GM19452 (cell line): ENCODE data around the gene KLF7.

Experiments used
- ATAC-seq: cut with Tn5 transposase; IDR thresholded peaks from one replicate; pipeline ENCODE4 v1.9.1; 2021; ENCODE audit not compliant: unreplicated experiment

KLF7 gene

DNA sequence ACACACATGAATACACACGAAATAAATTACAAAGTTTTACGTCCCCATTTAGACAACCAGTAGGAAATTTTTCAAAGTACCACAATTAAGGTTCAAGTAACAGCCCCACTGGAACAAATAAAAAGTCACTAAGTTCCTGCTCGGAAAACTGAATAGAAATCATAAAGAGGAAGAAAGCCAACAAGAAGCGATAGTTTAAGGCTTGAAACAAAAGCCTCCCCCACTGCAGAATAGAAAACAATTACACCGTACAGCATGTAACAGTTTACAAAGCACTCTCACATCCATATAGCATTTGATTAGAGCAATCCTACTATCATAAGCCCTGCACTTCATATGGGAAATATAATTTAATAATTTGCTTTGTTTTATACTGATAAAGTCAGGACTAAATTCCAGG, 15.5 kb downstream of the KLF7 start:
- ATAC-seq = no peak

DNA sequence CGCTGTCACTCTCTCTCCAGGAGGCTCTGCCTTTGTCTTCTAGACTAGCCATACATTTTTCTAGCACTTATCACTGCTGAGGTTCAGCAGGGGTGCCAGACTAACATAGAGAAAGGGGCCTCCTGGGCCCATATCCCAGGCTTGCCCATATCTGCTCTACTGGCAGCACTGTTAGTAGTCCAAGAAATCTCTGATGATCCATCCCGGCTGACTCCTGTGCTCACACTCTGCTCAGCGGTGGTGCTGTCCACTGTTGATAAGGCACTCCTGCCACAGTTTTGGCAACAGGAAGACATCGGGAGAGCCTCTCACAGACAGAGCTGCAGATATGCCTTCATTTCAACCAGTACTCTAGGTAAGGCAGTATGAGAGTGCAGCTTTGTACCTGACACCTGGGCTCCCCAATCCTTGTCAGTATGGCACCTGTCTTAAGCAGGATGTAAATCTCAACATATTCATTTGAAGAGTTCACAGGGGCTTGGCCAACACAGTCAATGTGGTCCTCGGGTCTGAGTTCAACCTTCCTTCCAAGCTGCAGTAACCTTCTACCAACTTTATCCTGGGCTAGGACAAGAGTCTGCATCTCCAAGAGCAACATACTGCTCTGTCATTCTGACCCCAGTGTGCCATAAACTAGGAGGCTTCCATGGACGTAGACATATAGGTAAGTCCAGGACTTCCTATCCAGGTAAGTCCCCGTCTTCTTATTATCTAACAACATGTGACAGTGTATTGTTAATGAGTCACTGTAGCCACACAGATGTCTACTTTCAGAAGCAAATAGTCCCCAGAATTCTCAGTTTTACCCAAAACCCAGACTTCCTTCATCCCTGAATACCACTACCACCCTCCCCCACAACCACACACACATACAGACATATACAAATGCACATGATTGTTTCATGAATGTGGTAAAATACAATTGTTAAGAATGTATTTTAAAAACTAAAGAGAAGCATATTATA, 16.2 kb downstream of the KLF7 start:
- peak; percentile 83 for ATAC-seq

DNA sequence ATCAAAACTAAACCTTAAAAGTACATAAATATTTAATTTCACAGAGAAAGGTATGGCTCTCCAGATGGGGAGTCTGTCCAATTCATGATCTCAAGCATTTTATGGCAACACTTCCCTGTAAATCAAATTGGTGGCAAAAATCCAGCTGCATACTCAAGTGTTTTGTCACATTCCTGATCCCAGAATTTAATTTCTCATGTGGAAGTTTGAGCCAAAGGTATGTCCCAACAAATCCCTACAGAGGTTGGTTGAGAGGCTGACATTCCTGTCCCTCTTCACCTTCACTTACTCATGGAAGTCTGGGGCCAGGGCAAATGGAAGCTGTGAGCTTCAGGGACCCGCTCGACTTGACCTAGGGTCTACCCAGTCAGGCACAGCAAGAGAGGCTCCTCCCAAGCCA, 17.7 kb downstream of the KLF7 start:
- ATAC-seq = no peak

DNA sequence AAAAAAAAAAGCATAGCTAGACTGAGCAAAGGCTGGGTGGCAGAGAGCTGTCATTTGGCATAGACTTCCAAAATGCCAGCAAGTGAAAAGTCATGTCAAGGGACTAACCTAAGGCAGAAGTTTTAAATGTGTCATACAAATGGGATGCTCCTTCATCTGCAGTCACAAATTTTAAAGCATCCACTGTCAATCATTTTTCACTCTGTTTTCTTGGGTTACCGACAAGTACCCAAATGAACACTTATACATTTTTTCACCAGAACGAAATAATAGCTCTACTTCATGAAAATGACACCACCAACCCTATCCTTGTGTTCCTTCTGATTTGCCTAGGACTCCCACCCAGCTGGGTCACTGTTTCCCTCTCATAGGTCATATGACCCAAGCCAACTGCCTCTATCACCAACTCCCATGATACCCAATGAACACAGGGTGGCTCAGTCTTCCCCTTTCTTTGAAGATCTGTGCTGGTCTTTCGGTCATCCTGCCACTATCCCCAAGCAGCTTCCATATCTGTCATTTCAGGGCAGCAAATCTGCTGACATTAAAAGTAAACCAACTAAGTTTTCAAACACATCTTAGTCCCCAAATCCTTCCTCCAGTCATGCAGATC, 21.5 kb downstream of the KLF7 start:
- no peak for ATAC-seq

DNA sequence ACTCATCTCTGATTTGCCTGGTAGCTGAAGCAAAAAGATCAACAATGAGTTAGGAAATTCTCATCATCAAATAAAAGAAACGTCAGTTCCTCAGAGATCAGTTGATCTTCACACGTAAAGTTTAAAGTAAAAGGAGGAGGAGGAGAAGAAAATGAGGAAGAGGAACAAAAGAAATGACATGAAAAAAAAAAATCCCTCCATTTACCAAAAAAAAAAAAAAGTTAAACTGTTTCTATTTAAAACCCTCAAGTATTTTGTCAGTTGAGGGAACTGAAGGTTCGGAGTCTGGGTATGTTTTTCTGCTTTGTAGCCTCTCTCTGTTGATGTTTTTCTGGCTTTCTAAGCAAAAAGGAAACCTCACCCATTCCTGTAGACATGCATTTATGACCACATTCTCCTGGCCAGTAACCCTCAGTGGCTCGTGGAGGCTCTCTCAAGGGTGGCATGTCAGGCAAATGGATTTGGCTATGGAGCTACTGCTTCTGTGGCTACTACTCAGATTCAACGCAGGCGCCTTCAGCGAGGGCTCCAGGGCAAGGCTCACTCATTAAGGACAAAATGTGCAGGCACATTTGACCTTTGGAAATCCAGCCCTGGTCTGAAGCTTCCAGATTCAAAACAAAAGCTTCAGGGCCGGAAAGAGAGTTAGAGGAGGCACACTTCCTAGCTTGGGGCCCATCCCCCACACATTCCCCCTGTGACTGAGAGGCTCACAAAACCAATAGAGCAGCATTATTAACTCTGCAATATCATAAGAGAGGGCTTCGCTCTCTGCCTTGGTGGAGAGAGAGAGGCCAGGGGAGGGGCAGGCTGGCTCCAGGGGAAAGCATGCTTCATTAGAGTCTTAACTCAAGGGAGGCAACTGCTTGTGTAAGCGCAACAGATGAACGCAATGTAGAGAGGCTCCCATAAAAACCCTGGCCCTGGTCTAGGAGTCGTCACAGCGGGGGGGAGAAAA, 22.3 kb downstream of the KLF7 start:
- no peak for ATAC-seq

DNA sequence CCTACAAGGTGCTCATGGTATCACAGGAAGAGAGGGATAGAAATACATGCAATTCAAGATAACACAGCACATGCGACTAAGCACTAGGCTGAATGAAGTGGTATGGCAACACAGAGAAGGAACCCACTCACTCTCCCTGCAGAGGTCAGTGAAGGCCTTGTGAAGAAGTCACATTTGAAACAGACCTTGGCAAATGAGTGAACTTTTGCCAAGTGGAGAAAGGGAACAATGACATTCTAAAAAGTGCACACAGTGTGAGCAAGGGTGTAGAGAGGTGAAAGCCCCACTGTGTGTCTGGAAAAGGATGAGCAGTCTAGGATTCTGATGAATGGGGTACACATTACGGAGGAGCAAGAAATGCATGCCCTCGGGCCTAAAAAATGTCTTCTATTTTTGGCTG, 23.3 kb downstream of the KLF7 start:
- ATAC-seq = no peak

DNA sequence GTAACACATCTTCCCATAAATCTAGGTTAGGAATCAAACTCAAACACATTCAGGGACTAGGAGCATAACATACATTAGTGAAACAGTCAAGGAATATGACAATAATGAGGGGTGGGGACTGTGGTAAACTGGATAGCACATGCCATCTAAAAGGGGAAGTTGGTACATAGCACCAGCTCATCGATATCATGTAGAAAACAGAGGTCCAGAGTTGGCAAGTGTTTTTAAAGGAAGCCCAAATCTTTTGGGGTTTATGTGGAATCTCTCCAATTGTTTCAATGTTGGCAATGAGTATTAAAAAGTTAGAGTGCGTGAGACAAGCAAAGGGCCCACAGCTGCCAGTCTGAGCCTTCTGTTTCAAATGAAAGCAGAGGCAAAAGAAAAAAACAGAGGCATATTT, 24.4 kb downstream of the KLF7 start:
- no peak for ATAC-seq

DNA sequence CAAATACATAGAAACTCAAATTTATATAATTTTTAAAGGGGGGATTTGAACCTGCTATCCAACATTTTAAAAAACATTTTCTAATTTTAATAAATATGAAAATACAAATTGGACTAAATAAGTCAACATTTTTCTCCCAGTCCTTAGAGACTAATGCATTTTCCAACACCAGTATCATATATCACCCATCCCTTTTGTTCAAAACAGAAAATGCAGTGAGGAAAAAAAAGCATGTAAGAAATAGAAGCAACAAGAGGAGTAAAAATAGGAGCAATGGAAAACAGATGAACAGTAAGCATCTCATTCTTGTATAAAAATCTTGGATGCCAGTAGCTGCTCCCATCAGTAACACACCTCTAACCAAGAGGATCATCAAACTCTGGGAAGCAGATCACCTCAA, 25.5 kb downstream of the KLF7 start:
- no peak for ATAC-seq

DNA sequence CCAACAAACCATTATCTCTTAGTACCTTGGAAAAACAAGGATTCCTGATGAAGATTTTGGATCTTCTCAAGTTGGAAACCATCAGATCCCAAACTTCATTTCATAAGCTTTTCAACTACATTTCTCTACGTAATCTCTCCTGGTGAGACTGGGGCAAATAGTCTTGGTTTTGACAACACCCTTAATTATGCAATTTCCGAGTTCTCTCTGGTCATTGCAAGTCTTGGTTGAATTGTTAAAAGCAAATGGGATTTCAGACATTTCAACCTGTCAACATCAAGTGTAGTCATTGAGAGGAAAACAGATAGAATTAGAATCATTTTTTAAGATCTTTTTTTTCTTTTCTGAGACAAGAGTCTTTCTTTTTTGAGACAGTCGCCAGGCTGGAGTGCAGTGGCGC, 26.2 kb downstream of the KLF7 start:
- no peak for ATAC-seq

DNA sequence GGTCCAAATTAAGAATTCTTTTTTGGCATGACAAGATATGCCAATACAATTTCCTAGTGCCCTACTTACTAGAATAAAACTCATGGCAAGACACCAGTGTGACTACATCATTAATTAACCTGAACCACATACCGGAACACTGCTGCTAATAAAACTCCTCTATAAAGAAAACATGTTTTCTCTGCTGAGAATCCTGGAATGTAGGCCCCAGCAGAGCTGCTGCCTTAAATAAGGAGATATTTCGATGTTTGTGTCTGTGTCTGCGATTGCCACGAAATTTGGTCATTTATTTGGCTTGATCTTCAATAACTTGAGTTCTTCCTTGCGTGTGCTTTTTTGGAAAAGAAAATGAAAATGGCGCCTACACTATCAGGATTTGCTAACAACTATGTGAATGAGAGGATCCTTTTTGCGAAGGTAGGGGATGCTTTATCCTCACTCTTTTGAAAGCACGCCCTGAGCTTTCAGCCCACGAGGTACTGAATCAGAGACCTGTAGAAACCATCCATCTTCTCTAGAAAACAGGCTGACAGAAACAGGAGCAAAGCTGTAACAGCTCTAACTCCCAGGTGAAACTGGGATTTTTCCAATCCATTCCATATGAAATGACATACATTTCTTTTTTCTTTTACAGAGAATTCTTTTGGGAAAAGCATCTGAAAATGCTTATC, 27.0 kb downstream of the KLF7 start:
- no peak for ATAC-seq

DNA sequence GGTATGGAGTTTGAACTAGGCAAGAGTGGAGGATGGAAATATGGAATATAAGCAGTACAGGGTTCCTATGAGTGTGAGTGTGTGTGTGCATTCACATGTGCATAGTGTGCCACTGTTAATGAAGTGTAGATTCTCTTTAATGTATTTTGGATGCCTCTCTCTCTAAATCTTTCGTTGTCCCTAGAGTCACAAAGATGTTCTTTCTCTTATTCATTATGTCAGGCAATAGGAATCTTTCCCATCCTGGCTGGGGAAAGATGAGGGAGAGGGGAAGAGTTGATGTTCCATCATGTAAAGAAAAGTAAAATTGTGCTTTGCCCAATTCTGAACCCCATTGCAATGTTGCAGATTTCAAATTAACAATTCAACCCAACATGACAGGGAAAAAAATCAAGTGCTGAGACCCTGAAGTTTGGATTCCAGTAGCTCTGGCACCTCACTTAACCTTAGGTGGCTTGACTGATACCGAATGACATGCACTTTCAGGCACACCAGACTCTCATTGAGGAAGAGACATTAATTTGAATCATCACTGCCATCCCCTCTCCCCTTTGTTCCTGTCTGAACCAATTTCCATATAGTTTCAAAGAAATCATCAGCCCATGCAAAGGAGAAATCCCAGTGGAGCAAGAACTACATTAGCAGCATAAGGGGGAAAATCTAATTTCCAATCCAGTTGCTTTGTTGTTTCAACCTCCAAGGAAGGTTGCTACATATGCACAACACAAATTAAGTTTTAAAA, 28.0 kb downstream of the KLF7 start:
- ATAC-seq = no peak

DNA sequence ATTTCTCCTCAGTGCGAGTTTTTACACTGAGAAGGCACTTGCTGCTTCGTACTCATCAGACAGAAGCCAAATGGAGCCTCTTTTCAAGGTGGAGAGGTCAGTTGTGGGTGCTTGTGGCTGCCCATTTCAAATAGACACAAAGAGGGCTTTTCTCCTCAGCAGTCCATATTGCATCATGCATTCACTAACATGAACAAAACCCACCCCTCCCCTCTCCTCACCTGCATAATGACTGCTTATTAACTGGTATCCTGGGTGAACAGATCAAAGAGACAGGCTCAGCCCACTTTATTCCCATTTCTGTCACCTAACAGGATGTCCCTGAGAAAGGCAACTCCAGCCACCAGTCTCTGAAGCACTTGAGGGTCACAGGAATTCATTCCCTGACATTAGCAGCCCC, 28.9 kb downstream of the KLF7 start:
- ATAC-seq = no peak

DNA sequence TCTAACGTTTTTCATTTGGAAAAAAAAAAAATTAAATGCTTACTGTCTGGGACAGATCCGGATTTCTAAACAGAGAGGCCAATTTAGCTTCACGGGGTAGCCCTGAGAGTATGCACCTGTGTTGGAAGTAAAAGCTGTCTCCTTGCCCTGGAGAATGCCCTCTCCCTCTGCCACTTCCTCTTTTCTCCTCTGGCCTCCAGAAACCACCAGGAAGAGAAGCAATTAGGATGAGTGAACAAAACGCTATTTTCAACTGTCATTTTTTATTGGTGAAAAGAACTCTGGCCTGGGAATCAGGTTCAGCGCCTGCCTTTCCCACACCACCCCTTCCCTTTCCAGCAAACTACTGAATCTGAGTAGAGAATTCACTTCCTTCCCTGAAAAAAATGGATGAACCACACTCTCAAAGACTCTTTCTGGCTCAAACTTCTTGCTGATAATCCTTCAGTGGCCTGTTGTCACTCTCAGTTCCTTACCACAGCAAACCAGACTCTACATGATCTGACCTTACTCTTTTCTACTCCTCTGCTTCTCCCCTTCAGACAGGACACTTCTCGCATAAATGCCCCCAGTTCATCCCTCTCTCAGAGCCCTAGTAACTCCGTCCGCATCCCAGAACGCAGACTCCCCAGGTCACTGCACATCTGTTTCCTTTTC, 29.8 kb downstream of the KLF7 start:
- no peak for ATAC-seq

DNA sequence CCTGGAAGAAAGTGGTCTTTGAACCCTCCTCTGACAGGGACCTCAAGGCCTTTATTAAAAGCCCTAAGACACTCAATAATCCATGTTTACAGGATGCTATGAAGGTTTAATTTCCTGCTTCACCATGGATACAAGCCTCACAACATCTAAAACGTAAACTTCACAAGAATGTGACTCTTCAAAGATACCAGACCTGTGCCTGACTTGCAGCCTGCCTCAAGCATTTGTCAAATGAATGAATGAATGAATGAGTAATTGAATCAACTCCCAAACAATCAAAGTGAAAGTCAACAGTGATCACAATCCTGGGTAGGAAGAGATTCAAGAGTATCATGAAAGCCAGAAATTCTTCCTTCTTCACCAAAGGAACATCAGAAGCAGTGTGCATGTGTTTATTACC, 30.4 kb downstream of the KLF7 start:
- ATAC-seq = no peak

DNA sequence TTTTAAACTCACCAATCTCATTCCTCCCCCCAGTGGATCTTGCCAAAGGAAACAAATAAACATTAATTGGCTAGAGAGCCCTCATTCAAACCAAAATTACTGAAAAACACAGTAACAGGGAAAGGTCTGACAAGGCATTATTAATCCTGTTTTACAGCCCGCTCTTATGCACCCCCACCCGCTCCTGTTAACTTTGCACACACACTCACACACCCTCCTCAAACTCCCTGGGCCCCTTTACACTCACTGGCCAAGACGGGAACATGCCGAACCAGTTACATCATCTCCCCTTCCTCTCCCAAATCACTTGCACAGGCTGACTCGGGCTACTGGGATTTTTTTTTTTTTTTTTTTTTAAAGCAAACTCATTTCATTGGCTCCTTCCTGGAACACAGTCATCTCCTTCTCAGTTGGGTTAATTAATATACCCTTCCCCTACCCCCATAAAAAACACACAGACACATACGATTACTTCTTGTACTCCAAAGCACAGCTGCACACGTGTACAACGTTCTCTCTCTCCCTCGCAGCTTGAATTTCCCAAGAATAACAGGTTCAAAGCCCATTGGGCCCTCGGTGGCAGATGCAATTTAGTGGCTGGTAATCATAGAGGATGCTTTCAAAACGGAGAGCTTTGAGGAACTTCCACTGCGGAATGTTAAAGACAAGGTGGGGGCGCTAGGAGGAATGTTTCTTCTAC, 31.8 kb downstream of the KLF7 start:
- no peak for ATAC-seq

DNA sequence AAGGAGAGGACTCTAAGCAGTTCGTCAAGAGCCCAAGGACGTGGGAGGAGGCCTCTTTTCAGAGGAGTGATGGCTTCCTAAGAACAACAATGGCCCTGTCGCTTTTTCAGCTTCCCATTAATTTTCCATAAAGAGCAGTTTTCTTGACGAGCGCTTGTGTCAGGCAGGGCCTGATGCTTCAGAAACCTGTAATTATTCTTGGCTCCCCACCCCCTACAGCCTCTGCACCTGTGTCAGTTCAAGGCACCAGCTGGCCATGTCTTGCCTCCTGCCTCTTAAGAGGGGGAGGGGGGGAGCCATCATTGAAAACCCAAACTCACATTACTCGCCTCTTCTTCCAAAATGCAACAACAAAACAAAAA, 32.3 kb downstream of the KLF7 start:
- no peak for ATAC-seq

DNA sequence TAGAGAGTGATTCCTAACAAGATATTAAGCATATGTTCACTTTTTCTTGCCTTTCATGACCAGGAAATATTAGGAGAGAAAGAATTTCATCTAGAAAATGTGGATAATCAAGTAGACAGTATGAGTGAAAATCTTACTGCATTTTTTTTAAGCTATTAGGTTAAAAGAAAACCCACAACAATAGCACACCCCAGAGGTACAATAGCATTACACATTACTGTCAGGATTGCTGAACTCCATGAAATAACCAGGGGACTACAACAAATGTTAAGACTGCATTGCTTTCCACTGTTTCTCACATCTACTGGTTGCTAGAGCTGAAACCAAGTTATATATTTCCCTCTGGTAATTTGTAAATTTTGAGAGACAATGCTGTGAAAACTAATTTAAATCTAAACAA, 33.7 kb downstream of the KLF7 start:
- ATAC-seq = no peak

DNA sequence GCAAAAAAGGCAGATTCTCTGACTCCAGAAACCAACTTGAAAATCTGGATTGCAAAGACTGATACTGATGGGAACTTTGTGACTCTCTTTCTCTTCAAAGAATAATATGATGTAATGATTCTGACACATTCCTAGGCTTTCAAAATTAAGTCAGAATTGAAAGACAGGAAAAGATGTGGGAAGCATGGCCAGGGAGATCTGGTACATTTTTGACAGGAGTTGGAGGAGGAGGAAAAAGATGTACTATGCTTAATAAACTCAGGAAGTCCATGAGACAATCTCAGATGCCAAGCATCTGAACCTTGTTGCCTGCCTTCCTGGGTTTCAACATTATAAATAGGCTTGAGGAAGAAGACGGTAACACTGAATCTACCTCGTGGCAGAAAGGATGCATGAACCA, 34.2 kb downstream of the KLF7 start:
- no peak for ATAC-seq

DNA sequence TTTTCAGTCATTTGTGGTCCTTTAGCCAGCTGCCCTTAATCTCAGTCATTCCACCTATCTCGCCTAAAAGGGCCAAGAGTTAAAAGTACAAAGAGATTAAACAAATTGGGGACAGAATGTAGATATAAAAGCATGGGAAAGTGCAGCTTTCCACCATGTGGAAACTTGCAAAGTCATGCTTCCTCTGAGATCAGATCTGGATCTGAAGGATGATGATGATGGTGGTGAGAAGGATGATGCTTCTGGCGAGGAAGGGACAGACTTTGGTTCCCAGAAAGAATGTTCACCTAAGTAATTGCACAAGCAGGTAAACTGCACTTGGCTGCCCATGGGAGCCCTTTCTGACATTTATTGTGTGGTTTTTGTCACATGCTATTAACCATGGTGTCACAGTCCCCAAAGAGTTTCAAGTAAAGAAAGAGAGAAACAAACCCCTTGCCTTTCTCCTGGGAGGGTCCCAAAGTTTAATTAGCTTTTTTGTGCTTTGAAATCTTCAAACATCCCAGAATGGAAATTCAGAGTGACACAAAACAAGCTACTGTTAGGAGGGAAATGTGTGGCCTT, 34.7 kb downstream of the KLF7 start:
- ATAC-seq = no peak
